PC-3 (cell line): ENCODE measurements around the gene HIRA. TPM values are rescaled to one million over a fixed set of nuclear protein-coding genes. Genes with fewer than 3 reads are reported as not detected.
A peak's percentile ranks its signal among the peaks of the same experiment; 100 is the strongest.

Source experiments
- ATAC-seq: fragments of 200-7000 bp; cut with Tn5 transposase; 2 replicates; pipeline ENCODE4 v1.9.1; 2020; ENCODE audit warnings: mild to moderate bottlenecking, moderate library complexity
- BruUV-seq: library from RNA; stranded (reverse); fragments of 400-500 nt; replicated peaks from 2 replicates; lab custom pipeline; 2021; lab: Mats Ljungman, UMichigan
- CTCF ChIA-PET: fragments of 300-600 bp; sonication (Branson Sonifier 250); formaldehyde crosslinking; loops from one replicate; lab custom pipeline; 2022; ENCODE audit warnings: antibody characterized with exemption; lab: Charles Lee
- POLR2A ChIA-PET: fragments of 300-600 bp; sonication (Branson Sonifier 250); formaldehyde crosslinking; loops from one replicate; lab custom pipeline; 2022; ENCODE audit warnings: antibody characterized with exemption; ENCODE audit not compliant: unreplicated experiment; lab: Charles Lee
- DNase-seq: peaks from one replicate; pipeline ENCODE4 v3.0.0-alpha.2; 2015
- H2AFZ ChIP-seq: fragments of 300-600 bp; sonication (generic); 2 replicates; pipeline ENCODE4 v1.6.0; 2016; ENCODE audit warnings: antibody characterized with exemption, low read length
- H3F3A ChIP-seq: fragments of 300-600 bp; sonication (generic); one replicate; pipeline ENCODE4 v1.6.0; 2017; ENCODE audit warnings: antibody characterized with exemption, low read length, control low read depth, mild to moderate bottlenecking; ENCODE audit not compliant: unreplicated experiment
- H3K27ac ChIP-seq: fragments of 300-600 bp; sonication (generic); 2 replicates; pipeline ENCODE4 v1.5.1; 2016; ENCODE audit warnings: mild to moderate bottlenecking, low read length
- H3K27me3 ChIP-seq: fragments of 300-600 bp; sonication (generic); 2 replicates; pipeline ENCODE4 v1.6.1; 2016; ENCODE audit warnings: low read length, mixed read lengths
- H3K36me3 ChIP-seq: fragments of 300-600 bp; sonication (generic); 2 replicates; pipeline ENCODE4 v1.6.1; 2016; ENCODE audit warnings: low read depth, mixed run types, low read length, mixed read lengths
- H3K4me1 ChIP-seq: fragments of 300-600 bp; sonication (generic); 2 replicates; pipeline ENCODE4 v1.5.1; 2016; ENCODE audit warnings: low read length; ENCODE audit not compliant: insufficient read depth
- H3K4me2 ChIP-seq: fragments of 300-600 bp; sonication (generic); 2 replicates; pipeline ENCODE4 v1.6.0; 2016; ENCODE audit warnings: low read length
- H3K4me3 ChIP-seq: fragments of 300-600 bp; sonication (generic); 2 replicates; pipeline ENCODE4 v1.5.1; 2016; ENCODE audit warnings: mild to moderate bottlenecking, low read length, mixed read lengths
- H3K79me2 ChIP-seq: fragments of 300-600 bp; sonication (generic); 2 replicates; pipeline ENCODE4 v1.6.1; 2017; ENCODE audit warnings: low read length, mixed read lengths
- H3K9ac ChIP-seq: fragments of 300-600 bp; sonication (generic); 2 replicates; pipeline ENCODE4 v1.6.0; 2016; ENCODE audit warnings: mild to moderate bottlenecking, low read length
- H3K9me2 ChIP-seq: fragments of 300-600 bp; sonication (generic); replicated peaks from 2 replicates; pipeline ENCODE4 v1.6.1; 2016; ENCODE audit warnings: mixed run types, low read length, mixed read lengths
- H3K9me3 ChIP-seq: fragments of 300-600 bp; sonication (generic); 2 replicates; pipeline ENCODE4 v1.6.1; 2016; ENCODE audit warnings: low read length, mixed read lengths
- H4K20me1 ChIP-seq: fragments of 300-600 bp; sonication (generic); 2 replicates; pipeline ENCODE4 v1.6.1; 2016; ENCODE audit warnings: low read length, mixed read lengths
- EZH2 ChIP-seq: fragments of 300-600 bp; sonication (generic); IDR thresholded peaks from one replicate; pipeline ENCODE4 v1.6.1; 2017; ENCODE audit warnings: antibody characterized with exemption, mild to moderate bottlenecking, low read length; ENCODE audit not compliant: unreplicated experiment
- EZH2phosphoT487 ChIP-seq: fragments of 300-600 bp; sonication (generic); IDR thresholded peaks from 2 replicates; pipeline ENCODE4 v1.6.1; 2018; ENCODE audit warnings: mild to moderate bottlenecking, antibody characterized with exemption, low read length, borderline replicate concordance
- intact Hi-C: fragments of 100-400 bp; cut with micrococcal nuclease; formaldehyde crosslinking; loops from 2 replicates; pipeline ENCODE4 v1.9.0; 2023
- total RNA-seq: library from RNA; depleted of rRNA; stranded (reverse); fragments of >200 nt; gene quantifications from 2 replicates; pipeline ENCODE4 v1.2.3, GENCODE V29; 2014
- TF ChIP-seq, protein P1 (sequence below): fragments of 300-600 bp; sonication (generic); conservative IDR thresholded peaks from 2 replicates; pipeline ENCODE4 v1.5.1; 2017; ENCODE audit warnings: antibody characterized with exemption, low read depth, mild to moderate bottlenecking, low read length

The HIRA gene
- total RNA-seq, 1 experiment from 2014 or later: 12.4 TPM

DNA sequence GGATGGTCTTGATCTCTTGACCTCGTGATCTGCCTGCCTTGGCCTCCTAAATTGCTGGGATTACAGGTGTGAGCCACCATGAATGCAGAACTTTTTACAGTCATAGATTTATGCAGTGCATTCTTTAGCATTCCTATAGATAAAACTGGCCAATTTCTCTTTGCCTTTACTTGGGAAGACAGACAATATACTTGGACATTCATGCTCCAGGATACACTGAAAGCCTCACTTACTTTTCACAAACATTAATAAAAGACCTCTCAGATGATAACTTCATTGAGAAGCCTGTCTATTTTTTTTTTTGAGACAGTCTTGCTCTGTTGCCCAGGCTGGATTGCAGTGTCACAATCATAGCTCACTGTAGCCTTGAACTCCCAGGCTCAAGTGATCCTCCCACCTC, 127.7 kb downstream of the HIRA start:
- Histone ChIP-seq H3K27me3 (no peaks in the 10 kb centered on the region), H3K4me1 (no peaks in the 10 kb centered on the region), H4K20me1 (no peaks in the 10 kb centered on the region), H3K9me3 (no peaks in the 10 kb centered on the region), H3K9ac (no peak overlapping the region), H2AFZ (no peak overlapping the region), H3K36me3 (no peaks in the 10 kb centered on the region), H3K27ac (no peak overlapping the region), H3K4me3 (no peak overlapping the region), H3K79me2 (no peaks in the 10 kb centered on the region), H3F3A (no peaks in the 10 kb centered on the region), H3K9me2 (no peaks in the 10 kb centered on the region), H3K4me2 (no peak overlapping the region)
- ChIA-PET CTCF (no interaction called here), POLR2A (no interaction called here)
- BruUV-seq: no TSS peak
- ATAC-seq (no peak), DNase-seq (no peak)
- intact Hi-C loops: loop anchor here (5.0 kb wide), 1 partner anchor 174 kb away; the partner anchor contains the start of genes CDC45 and UFD1
- TF ChIP-seq, protein P1, sequence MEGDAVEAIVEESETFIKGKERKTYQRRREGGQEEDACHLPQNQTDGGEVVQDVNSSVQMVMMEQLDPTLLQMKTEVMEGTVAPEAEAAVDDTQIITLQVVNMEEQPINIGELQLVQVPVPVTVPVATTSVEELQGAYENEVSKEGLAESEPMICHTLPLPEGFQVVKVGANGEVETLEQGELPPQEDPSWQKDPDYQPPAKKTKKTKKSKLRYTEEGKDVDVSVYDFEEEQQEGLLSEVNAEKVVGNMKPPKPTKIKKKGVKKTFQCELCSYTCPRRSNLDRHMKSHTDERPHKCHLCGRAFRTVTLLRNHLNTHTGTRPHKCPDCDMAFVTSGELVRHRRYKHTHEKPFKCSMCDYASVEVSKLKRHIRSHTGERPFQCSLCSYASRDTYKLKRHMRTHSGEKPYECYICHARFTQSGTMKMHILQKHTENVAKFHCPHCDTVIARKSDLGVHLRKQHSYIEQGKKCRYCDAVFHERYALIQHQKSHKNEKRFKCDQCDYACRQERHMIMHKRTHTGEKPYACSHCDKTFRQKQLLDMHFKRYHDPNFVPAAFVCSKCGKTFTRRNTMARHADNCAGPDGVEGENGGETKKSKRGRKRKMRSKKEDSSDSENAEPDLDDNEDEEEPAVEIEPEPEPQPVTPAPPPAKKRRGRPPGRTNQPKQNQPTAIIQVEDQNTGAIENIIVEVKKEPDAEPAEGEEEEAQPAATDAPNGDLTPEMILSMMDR: no peak
- TF ChIP-seq EZH2 (no peak), EZH2phosphoT487 (no peak)

DNA sequence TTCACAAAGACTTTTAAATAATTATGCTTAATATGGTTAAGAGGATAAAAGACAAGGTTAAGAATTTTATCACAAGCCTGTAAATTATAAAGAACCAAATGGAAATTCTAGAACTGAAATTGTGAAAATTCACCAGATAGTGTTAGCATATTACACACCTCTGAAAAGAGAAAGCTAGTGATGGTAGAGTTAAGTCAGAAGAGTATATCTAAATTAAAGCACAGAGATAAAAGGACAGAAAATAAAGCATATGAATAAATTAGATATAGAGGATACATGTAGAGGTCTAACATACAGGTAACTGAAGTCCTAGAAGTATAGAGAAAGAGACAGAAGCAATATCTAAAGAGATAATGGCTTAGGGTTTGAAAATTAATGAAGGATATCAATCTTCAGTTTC, 135.8 kb downstream of the HIRA start:
- CTCF ChIA-PET: interaction anchor here (0.7 kb wide), 1 partner anchor 116 kb away, joined by 3 read pairs; no protein-coding TSS in a partner anchor
- Histone ChIP-seq H2AFZ (no peak overlapping the region), H3K27ac (no peak overlapping the region), H3K4me3 (no peak overlapping the region), H3K36me3 (no peaks in the 10 kb centered on the region), H3K79me2 (peaks cover 4% of the 10 kb centered on the region), H3K4me2 (no peak overlapping the region), H3K9ac (no peak overlapping the region), H4K20me1 (no peaks in the 10 kb centered on the region), H3F3A (no peaks in the 10 kb centered on the region), H3K27me3 (no peaks in the 10 kb centered on the region), H3K4me1 (peaks cover 10% of the 10 kb centered on the region), H3K9me3 (no peaks in the 10 kb centered on the region), H3K9me2 (no peaks in the 10 kb centered on the region)
- no peak for DNase-seq
- intact Hi-C loops: no loop called here
- no TSS peak for BruUV-seq
- no peak for ATAC-seq
- TF ChIP-seq EZH2: no peak
- no peak for TF ChIP-seq EZH2phosphoT487
- TF ChIP-seq, protein P1: no peak
- POLR2A ChIA-PET: no interaction called here

DNA sequence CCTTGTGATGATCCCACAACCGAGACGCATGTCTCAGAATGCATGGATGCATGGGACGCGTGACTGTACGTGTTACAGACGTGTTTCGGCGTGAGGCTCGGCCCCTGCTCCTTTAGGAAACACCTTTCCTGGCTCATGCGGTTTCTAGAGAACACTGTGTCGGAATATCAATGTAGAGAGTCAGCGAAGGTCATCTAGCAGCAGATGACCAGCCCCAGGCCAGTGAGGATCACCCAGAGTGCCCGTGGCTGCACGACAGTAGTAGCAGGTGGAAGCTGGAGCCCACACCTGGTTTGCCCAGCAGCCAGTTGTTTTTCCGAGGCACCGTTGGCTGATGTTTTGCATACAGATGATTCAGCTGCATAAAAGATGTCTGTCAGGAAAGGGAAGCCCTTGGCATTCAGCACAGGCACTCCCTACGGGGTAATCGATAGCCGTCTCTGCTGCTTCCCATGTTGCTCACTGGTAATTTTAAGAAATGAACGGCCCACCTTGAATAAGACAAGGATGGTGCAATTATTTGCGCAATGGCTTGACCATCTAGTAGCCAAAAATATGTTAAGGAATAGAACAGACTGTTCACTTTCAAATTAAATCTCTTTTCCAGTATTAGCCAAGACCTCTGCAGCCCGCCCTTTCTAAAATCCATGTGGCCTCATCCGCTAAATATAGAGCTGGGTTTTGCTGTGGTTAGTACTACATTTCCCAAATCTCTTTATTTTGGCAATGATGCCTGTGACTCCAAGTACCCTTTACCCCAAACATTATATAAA, 138.9 kb downstream of the HIRA start:
- H2AFZ ChIP-seq: peak overlapping the region; percentile 99
- H3K4me3 ChIP-seq: peak overlapping the region; percentile 90
- H3K4me1 ChIP-seq: peaks cover 37% of the 10 kb centered on the region
- H3K9ac ChIP-seq: peak overlapping the region; percentile 75
- H3K27ac ChIP-seq: no peak overlapping the region
- no peaks in the 10 kb centered on the region for H3K9me3 ChIP-seq
- POLR2A ChIA-PET: no interaction called here
- no TSS peak for BruUV-seq
- no peaks in the 10 kb centered on the region for H3K36me3 ChIP-seq
- intact Hi-C loops: loop anchor here (5.0 kb wide), 1 partner anchor 75 kb away; no protein-coding TSS in a partner anchor
- H3K4me2 ChIP-seq: peak overlapping the region; percentile 92
- ATAC-seq (0 out of 2 replicates have a peak, but pooled peaks have one; percentile 5), DNase-seq (no peak)
- no peaks in the 10 kb centered on the region for H3F3A ChIP-seq
- H3K79me2 ChIP-seq: peaks cover 11% of the 10 kb centered on the region
- no peaks in the 10 kb centered on the region for H3K9me2 ChIP-seq
- TF ChIP-seq, protein P1: no peak
- TF ChIP-seq EZH2phosphoT487: no peak
- no peaks in the 10 kb centered on the region for H4K20me1 ChIP-seq
- CTCF ChIA-PET: no interaction called here
- H3K27me3 ChIP-seq: no peaks in the 10 kb centered on the region
